ENCODE results near the gene KCNIP4.

DNA sequence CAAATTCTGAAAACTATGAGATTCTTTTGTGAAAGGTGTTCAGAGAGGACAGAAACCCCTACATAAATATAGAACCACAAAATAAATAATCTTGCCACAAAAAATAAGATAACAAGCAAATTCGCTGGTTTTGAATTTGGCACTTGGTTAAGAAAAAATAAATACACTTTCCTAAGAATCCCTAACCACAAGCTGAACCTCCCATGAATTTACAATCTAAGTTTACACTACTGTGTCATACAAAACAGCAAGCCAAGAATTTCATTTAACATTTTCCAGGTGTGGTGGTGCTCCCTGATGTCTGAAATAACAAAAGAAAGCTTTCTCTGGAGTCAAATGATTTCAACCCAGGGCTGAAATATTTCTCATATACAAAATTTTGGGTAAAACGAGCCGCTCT lies 121.0 kb downstream of the KCNIP4 start:
- no peak for TF ChIP-seq CTCF (IDR thresholded peaks at IDR 0.05)
- TF ChIP-seq EZH2 (IDR thresholded peaks at IDR 0.05; ENCODE audit: borderline replicate concordance, insufficient read depth, low read depth, low read length, poor library complexity, severe bottlenecking): no peak
